Measurements from ENCODE around the gene HEMK1. TPM values are rescaled to one million over a fixed set of nuclear protein-coding genes. Genes with fewer than 3 reads are reported as not detected.
A peak's percentile ranks its signal among the peaks of the same experiment; 100 is the strongest.

The HEMK1 gene
- total RNA-seq, 1 donor, result 8.7 TPM

DNA sequence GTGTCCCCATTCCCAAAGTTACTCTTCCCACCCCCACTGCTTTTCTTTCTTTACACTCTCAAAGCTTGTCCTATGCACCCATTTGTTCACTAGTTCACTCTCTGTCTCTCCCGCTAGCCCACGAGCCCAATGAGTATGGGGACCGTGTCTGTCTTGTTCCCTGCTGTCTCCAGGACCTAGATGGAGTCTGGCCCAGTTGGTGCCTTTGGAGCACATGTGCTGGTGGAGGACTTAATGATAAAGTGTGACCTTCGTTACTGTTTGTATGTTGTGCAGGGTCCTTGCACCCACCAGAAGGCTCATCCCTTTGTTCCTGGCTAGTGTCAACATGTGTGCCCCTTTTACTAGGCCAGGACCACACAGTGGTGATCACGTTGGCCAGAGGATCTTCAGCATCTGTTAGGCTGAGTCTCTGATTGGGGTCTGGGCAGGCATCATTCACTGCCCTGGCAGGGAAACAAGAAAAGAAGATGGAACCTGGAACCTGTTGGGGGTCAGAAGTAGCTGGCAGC lies 34.8 kb downstream of the HEMK1 start:
- Histone ChIP-seq H3K4me3 (ENCODE audit: insufficient read depth, low read length) (no peak overlapping the region), H2AFZ (ENCODE audit: low read length) (no peak overlapping the region), H3K27ac (ENCODE audit: low read depth, low read length) (no peak overlapping the region), H3K79me2 (ENCODE audit: insufficient read depth, low read length) (no peaks in the 10 kb centered on the region), H3K4me1 (ENCODE audit: insufficient read depth, low read length) (peaks cover 29% of the 10 kb centered on the region), H3K36me3 (ENCODE audit: insufficient read depth, low read length) (peaks cover 9% of the 10 kb centered on the region), H3K27me3 (ENCODE audit: insufficient read depth, low read length) (no peaks in the 10 kb centered on the region), H3K4me2 (ENCODE audit: insufficient read depth, low read length) (no peak overlapping the region), H3K9me3 (ENCODE audit: low read depth, low read length) (no peaks in the 10 kb centered on the region), H4K20me1 (ENCODE audit: insufficient read depth, low read length) (no peaks in the 10 kb centered on the region)
- no peak for TF ChIP-seq CTCF (IDR thresholded peaks at IDR 0.05; ENCODE audit: extremely low read depth, low read depth, low read length)
- peak; percentile 23 for DNase-seq (ENCODE audit: insufficient read length, low spot score, missing footprints)

DNA sequence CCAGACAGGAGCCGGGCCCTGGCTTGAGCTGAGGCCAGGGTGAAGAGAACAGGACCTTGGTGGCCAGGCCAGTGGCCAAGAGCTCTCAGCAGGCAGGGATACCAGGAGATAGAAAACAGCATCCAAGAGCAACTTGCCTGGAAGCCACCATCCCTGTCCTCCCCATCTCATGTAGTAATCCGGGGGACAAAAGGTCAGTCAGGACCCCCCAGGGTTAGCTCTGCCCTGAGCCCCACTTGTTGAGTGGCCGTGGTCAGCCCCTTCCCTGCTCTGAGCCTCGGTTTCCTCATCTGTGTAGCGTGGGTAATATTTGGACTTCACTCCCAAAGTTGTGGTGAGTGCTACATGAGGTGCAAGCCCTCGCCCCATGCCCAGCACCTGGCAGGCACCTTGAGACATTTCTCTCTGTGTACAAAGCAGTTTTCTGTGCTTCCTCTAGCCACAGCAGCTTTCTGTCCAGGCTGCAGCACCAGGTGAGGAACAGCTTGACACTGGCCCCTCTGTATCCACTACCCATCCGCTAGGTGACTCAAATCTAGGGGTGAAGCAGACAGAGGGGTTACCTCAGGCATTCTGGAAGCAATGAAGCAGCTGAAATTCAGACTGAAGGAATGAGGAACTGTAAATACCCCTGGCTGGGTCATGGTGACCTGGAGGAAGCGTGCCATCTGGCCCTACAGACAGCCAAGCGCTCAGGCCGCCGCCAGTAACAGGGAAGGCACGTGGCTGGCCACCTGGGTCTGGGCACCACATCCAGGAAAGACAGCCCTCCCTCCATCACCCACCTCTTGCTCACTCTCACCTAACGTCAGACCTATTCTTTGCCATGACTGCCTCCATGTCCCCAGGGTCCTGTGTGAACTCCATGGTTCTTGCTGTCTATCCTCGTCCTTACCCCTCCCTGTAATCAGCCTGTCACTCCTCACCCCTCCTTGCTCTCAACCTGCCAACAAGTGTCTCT lies 35.6 kb downstream of the HEMK1 start:
- H3K27me3 ChIP-seq (ENCODE audit: insufficient read depth, low read length), result no peaks in the 10 kb centered on the region
- H3K4me1 ChIP-seq (ENCODE audit: insufficient read depth, low read length), result peaks cover 28% of the 10 kb centered on the region
- H3K79me2 ChIP-seq (ENCODE audit: insufficient read depth, low read length), result no peaks in the 10 kb centered on the region
- no peaks in the 10 kb centered on the region for H4K20me1 ChIP-seq (ENCODE audit: insufficient read depth, low read length)
- no peak overlapping the region for H2AFZ ChIP-seq (ENCODE audit: low read length)
- no peaks in the 10 kb centered on the region for H3K9me3 ChIP-seq (ENCODE audit: low read depth, low read length)
- H3K36me3 ChIP-seq (ENCODE audit: insufficient read depth, low read length), result peaks cover 9% of the 10 kb centered on the region
- H3K27ac ChIP-seq (ENCODE audit: low read depth, low read length), result no peak overlapping the region
- no peak overlapping the region for H3K4me2 ChIP-seq (ENCODE audit: insufficient read depth, low read length)
- DNase-seq (ENCODE audit: insufficient read length, low spot score, missing footprints), result peak; percentile 30
- no peak for TF ChIP-seq CTCF (IDR thresholded peaks at IDR 0.05; ENCODE audit: extremely low read depth, low read depth, low read length)
- H3K4me3 ChIP-seq (ENCODE audit: insufficient read depth, low read length), result no peak overlapping the region

GRCh38 chr3:50605901-50606326 lies 36.6 kb downstream of the HEMK1 start:
- no peak for TF ChIP-seq CTCF (IDR thresholded peaks at IDR 0.05; ENCODE audit: extremely low read depth, low read depth, low read length)
- peak; percentile 41 for DNase-seq (ENCODE audit: insufficient read length, low spot score, missing footprints)

DNA sequence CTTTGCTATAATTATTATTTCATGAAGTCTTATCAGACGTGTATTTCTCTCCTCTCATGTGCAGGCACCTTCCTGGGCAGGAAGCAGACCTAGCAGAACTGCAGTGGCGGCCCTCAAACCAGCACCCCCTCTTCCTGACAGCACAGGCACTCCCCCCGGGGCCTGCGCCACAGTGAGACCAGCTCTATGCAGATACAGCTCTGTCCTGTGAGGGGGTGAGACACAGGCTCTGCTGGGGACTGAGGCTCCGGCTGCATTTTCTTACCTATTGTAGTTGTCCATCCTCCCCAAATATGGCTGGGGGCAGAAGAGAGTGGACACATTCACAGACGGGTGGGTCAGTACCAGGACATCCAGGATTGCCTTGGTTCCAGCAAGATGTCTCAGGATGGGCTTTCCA lies 37.3 kb downstream of the HEMK1 start:
- H3K4me3 ChIP-seq (ENCODE audit: insufficient read depth, low read length), result no peak overlapping the region
- H3K27me3 ChIP-seq (ENCODE audit: insufficient read depth, low read length), result no peaks in the 10 kb centered on the region
- no peaks in the 10 kb centered on the region for H4K20me1 ChIP-seq (ENCODE audit: insufficient read depth, low read length)
- no peaks in the 10 kb centered on the region for H3K9me3 ChIP-seq (ENCODE audit: low read depth, low read length)
- H2AFZ ChIP-seq (ENCODE audit: low read length), result no peak overlapping the region
- TF ChIP-seq CTCF (IDR thresholded peaks at IDR 0.05; ENCODE audit: extremely low read depth, low read depth, low read length), result no peak
- peaks cover 21% of the 10 kb centered on the region for H3K4me1 ChIP-seq (ENCODE audit: insufficient read depth, low read length)
- no peak overlapping the region for H3K27ac ChIP-seq (ENCODE audit: low read depth, low read length)
- H3K79me2 ChIP-seq (ENCODE audit: insufficient read depth, low read length), result no peaks in the 10 kb centered on the region
- peak; percentile 34 for DNase-seq (ENCODE audit: insufficient read length, low spot score, missing footprints)
- H3K36me3 ChIP-seq (ENCODE audit: insufficient read depth, low read length), result peaks cover 9% of the 10 kb centered on the region
- no peak overlapping the region for H3K4me2 ChIP-seq (ENCODE audit: insufficient read depth, low read length)

More at GRCh38 chr3:50605901-50606326, 36.6 kb downstream of the HEMK1 start:
- Histone ChIP-seq H3K4me2 (ENCODE audit: insufficient read depth, low read length) (no peak overlapping the region), H3K4me1 (ENCODE audit: insufficient read depth, low read length) (peaks cover 22% of the 10 kb centered on the region), H3K36me3 (ENCODE audit: insufficient read depth, low read length) (peaks cover 9% of the 10 kb centered on the region), H2AFZ (ENCODE audit: low read length) (no peak overlapping the region), H3K27ac (ENCODE audit: low read depth, low read length) (no peak overlapping the region), H4K20me1 (ENCODE audit: insufficient read depth, low read length) (no peaks in the 10 kb centered on the region), H3K4me3 (ENCODE audit: insufficient read depth, low read length) (no peak overlapping the region), H3K27me3 (ENCODE audit: insufficient read depth, low read length) (no peaks in the 10 kb centered on the region), H3K79me2 (ENCODE audit: insufficient read depth, low read length) (no peaks in the 10 kb centered on the region), H3K9me3 (ENCODE audit: low read depth, low read length) (no peaks in the 10 kb centered on the region)

Data from osteoblast (primary cell).